HG02678 (cell line): ENCODE measurements around the gene PPM1F.

Source experiments
- ATAC-seq: cut with Tn5 transposase; IDR thresholded peaks from one replicate; pipeline ENCODE4 v1.9.1; 2021; ENCODE audit warnings: mild to moderate bottlenecking, moderate library complexity; ENCODE audit not compliant: unreplicated experiment

Gene PPM1F

GRCh38 chr22:21952586-21953571 is at the start of gene PPM1F:
Gene PPM1F (minus strand): TSS chr22:21952848. CDS start chr22:21946048, 6,800 bp downstream.
- ATAC-seq = peak; percentile 79

- ATAC-seq = no peak
Measured at GRCh38 chr22:22001664-22002525, 49.2 kb upstream of the PPM1F start.

GRCh38 chr22:21998595-21999247 is 46.1 kb upstream of the PPM1F start:
- ATAC-seq = no peak

GRCh38 chr22:21996175-21996720 is 43.6 kb upstream of the PPM1F start:
- ATAC-seq = no peak

- no peak for ATAC-seq
Measured at GRCh38 chr22:21995660-21996059, 43.0 kb upstream of the PPM1F start.

- no peak for ATAC-seq
Measured at GRCh38 chr22:21994881-21995444, 42.3 kb upstream of the PPM1F start.

GRCh38 chr22:21992593-21993237 is 40.1 kb upstream of the PPM1F start:
- no peak for ATAC-seq

- no peak for ATAC-seq
Measured at GRCh38 chr22:21991774-21992173, 39.1 kb upstream of the PPM1F start.

GRCh38 chr22:21991304-21991596 is 38.6 kb upstream of the PPM1F start:
- no peak for ATAC-seq

GRCh38 chr22:21990445-21991303 is 38.0 kb upstream of the PPM1F start:
- no peak for ATAC-seq

GRCh38 chr22:21989049-21989448 is 36.4 kb upstream of the PPM1F start:
- no peak for ATAC-seq

- no peak for ATAC-seq
Measured at GRCh38 chr22:21985214-21985613, 32.6 kb upstream of the PPM1F start.

- ATAC-seq = no peak
Measured at GRCh38 chr22:21984793-21985192, 32.1 kb upstream of the PPM1F start.

- peak; percentile 71 for ATAC-seq
Measured at GRCh38 chr22:21982338-21982965, 29.8 kb upstream of the PPM1F start, which contains the start of gene TOP3B. Gene TOP3B (minus strand): TSS chr22:21982787. CDS start chr22:21975709, 7,078 bp downstream.

- ATAC-seq = no peak
Measured at GRCh38 chr22:21981874-21982273, 29.2 kb upstream of the PPM1F start.

- no peak for ATAC-seq
Measured at GRCh38 chr22:21980547-21980946, 27.9 kb upstream of the PPM1F start.

- ATAC-seq = no peak
Measured at GRCh38 chr22:21978564-21979386, 26.1 kb upstream of the PPM1F start.

GRCh38 chr22:21977814-21978213 is 25.2 kb upstream of the PPM1F start:
- ATAC-seq = no peak
